ENCODE measurements around the gene CASP7. TPM values are rescaled to one million over a fixed set of nuclear protein-coding genes. Genes with fewer than 3 reads are reported as not detected.

The CASP7 gene
- polyA plus RNA-seq, 3 donors, result 15.8 to 25.8 (median 16.3) TPM

DNA sequence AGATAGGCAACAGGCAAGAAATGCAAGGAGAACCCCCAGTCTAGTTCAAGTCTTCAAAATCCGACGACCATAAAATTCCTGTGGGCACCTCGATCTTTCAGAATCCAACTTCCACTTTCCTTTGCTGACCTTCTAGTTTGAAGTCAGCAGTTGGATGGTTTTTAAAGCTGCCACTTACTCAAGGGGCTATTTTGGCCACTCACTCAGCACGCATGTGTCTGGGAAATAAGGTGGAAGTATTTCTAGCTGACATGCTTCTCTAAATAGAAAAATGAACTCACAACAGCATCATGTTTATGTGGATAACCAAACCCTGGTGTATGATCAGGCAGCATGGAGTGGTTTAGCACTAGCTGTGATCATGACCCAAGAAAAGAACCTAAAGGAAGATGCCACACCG, 15.8 kb upstream of the CASP7 start, which contains the start of gene NRAP:
NRAP (minus strand) TSS at position 134 of the 400 bp plus-strand sequence. CDS start 159 bp downstream, outside the sequence.
- 85 to 93% (median 90%) methylated on average over 5 of the region's 5 CpGs for WGBS, 3 donors
- no peak within 1 kb of the TSS for H3K27ac ChIP-seq (ENCODE audit: low read depth, low read length)

DNA sequence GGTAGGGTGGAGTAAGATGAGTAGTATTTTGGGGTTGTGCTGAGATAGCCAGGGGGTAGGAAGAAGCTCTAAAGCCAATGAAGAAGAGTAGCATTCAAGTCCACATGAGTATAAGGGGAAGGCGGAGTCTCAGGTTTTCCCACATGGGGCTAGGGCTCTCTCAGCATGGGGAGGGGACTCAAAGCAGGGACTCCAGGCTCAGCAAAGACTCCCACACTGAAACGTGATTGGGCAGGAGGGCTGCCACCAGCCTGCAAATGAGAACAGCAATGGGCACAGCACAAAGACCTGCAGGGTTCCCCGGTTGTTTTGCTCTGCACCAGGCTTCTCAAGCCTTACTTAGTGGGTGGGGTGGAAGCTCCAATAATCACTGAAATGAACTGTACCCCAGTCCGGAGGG, 14.4 kb upstream of the CASP7 start:
- H3K27ac ChIP-seq (ENCODE audit: low read depth, low read length), result no peak overlapping the region
- WGBS, 3 donors, result 77 to 87% (median 85%) methylated on average over 4 of the region's 4 CpGs

DNA sequence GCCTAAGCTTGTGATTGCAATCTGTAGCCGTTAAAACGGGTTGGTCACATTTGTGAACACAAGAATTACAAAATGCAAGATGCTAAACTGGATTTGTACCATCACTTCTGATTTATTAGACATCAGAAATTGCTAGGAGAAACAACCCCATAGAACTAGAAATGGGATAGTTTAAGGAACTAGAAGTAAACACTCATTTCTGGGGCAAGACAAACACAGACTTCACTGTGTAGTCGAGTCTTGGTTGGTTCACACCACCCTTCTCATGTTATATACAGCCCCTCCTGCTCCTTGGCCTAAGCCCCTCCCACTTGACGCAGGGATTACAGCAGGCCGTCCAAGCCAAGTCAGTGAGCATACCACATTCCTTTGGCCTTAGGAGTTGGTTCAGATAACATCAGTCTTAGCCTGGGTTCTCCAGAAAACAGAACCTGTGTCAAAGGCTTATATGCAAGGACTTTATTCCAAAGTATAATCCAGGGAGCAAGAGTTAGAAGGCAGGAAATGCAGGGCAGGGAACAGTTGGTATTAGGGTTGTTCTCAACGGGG, 13.8 kb upstream of the CASP7 start:
- no peak overlapping the region for H3K27ac ChIP-seq (ENCODE audit: low read depth, low read length)
- 67 to 68% (median 67%) methylated on average over 6 of the region's 6 CpGs for WGBS, 3 donors

DNA sequence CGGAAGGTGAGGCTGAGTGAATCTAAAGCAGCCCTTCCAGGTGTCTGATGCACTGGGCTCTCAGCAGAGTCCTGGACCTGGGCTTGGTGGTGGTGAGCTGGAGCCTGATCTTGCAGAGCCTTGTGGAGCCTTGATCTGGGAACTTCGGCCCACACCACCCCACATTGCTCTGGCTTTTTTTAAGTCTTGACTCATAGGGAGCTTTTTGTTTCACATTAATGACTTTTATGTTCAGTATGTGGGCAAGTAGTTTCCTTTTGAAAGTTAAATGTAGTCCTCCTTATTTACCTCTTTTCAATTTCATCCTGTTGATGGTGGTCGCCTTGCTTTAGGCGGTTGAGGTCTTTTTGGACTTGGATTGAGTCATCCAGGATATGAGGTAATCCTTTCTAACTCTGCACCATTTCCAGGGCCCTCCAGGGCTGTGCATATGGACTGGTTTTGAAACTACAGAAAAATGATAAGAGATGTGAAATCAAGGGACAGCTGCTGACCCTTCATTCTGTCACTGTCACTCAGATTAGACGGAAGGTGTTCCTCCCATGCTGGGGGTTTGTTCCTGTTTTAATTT, 12.9 kb upstream of the CASP7 start:
- WGBS, 3 donors, result 31 to 59% (median 52%) methylated on average over 5 of the region's 5 CpGs

DNA sequence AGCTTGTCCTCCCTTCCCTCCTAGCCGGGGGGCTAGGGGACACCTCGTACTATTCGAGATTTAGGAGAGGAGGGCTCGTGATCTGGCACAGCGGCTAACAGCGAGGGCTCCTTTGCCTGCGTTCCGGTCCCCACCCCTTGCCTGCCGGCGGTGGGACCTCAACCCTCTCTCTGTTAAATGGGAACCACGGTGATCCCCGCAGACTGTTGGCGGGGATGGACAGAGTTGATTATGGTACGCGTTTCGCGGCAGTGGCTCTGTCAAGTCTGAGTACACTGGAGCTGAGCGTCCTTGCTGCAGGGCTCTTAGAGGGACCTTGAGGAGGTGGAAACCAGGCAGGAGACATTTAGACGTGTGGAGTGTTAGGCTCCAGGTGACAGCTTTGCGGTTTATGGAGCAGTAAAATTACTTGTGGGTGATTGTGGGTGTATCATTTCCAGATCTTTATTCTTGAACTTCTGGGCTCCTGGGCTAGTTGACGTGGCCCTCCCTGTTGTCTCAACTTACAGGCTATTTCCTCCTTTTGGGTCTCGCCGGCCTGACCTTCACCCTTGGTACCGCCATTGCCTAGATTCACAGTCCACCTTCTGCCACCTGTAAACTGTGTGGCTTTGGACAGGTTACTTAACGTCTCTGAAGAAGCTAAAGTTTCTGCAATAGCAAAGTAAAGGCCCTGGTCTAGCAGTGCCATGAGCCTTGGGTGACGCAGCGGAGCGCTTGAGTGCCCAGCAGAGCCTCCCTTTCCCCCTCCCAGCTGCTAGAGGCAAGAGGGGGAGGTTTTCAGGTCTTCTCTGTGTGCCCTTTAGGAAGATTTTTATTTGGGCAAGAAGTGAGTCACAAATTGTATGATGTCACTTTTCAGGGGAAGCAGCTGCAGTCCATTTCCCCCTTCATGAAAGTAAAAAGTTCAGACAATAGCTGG, 739 bp downstream of the CASP7 start:
- 1 to 4% (median 3%) methylated on average over 27 to 28 of the region's 28 CpGs for WGBS, 3 donors

More for the DNA sequence above, 12.9 kb upstream of the CASP7 start:
- H3K27ac ChIP-seq (ENCODE audit: low read depth, low read length), result no peak overlapping the region

DNA sequence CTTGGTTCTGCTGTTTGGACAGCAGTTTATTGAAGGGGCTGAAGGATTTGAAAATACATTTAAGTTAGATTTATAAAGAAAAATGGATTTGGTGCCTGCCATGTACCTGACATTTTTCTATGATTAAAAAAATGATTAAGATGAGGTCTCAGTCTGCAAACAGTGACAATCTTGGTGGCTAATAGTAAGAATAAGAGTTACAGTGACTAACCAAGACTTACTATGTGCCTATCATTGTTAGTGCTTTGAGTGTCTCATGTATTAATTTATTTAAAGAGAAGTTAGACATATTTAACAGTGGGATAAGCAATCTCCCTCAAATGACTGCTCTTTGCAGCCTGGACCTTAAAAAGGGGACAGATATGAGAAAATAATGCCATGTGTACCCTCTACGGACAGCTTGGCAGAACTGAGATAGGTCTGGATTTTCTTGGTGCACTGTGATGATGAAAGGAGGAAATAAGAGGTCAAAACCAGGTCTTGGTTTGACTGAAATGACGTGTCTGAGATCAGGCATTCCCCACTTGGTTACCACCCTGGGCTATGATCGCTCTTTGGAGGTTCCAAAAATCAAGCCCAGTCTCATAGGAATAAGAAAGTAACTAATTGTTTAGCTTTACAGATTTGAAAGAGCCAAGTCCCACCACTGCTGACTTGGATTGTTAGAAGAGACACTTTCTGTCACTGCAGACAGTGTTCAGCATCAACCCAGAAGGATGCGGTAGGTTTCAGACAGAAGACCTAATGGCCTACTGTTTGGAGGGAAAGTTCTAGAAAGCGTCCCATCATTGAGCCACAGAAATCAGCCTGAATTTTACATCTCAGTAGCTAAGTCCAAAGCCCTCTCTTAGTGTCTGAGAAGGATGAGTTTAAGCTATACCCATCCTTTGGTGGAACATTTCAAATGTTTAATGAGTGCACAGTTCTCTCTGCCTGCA, 2.1 kb downstream of the CASP7 start:
- 61 to 87% (median 68%) methylated on average over 5 of the region's 5 CpGs for WGBS, 3 donors
- H3K27ac ChIP-seq (ENCODE audit: low read depth, low read length), result no peak overlapping the region

More for the DNA sequence above, 739 bp downstream of the CASP7 start:
- peak overlapping the region; percentile 92 for H3K27ac ChIP-seq (ENCODE audit: low read depth, low read length)

DNA sequence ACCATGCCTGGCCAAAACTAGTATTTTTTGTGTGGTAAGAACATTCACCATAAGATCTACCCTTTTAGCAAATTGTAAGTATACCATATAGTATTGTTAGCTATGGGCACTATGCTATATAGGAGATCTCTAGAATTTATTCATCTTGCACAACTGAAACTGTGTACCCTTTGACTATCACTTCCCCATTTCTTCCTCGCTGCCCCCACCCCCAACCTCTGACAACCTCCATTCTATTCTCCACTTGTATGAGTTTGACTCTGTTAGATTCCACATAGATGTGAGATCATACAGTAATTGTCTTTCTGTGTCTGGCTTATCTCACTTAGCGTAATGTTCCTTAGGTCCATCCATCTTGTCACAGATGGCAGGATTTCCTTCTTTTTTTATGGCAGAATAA, 3.6 kb downstream of the CASP7 start:
- H3K27ac ChIP-seq (ENCODE audit: low read depth, low read length), result no peak overlapping the region
- WGBS, 3 donors, result 75 to 96% (median 85%) methylated on average over 2 of the region's 2 CpGs

DNA sequence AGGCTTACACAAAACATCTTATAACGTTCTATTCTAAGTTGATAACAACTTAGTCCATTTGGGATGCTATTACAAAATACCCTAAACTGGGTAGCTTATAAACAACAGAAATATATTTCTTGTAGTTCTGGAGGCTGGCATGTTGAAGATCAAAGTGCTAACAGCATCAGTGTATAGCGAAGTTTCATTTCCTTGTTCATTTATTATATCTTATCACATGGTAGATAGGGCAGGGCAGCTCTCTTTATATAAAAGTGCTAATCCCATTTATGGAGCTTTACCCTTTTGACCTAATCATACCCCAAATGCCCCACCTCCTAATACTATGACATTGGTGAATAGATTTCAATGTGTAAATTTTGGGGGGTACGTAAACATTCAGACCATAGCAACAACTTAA, 6.3 kb downstream of the CASP7 start:
- 78 to 95% (median 87%) methylated on average over 3 of the region's 3 CpGs for WGBS, 3 donors
- no peak overlapping the region for H3K27ac ChIP-seq (ENCODE audit: low read depth, low read length)

DNA sequence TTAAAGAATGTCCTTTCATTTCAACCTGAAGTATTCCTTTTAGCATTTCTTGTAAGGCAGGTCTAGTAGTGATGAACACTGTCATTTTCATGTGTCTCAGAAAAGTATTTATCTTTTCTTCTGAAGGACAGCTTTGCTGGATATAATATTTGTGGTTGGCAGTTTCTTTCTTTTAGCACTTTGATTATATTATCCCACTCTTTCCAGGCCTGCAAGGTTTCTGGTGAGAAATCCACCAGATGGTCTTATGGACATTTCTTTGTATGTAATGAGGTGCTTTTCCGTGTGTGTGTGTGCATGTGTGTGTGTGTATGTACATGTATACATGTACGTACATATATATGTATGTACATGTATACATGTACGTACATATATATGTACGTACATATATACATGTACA, 7.3 kb downstream of the CASP7 start:
- H3K27ac ChIP-seq (ENCODE audit: low read depth, low read length), result no peak overlapping the region
- WGBS, 3 donors, result 89 to 98% (median 95%) methylated on average over 4 of the region's 4 CpGs

DNA sequence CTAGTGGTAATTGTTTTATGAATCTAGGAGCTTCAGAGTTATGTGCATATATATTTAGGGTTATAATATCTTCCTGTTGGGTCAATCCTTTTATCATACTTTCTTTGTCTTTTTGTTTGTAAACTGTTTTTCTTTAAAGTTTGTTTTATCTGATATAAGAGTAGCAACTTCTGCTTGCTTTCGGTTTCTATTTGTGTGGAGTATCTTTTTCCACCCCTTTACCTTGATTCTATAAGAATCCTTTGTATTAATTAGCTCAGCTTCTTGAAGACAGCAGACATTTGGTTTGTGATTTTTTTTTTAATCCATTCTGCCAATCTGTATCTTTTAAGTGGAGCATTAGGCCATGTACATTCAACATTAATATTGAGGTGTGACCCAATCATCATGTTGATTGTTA, 9.3 kb downstream of the CASP7 start:
- H3K27ac ChIP-seq (ENCODE audit: low read depth, low read length), result no peak overlapping the region
- 79 to 93% (median 88%) methylated on average over 1 of the region's 1 CpG for WGBS, 3 donors

DNA sequence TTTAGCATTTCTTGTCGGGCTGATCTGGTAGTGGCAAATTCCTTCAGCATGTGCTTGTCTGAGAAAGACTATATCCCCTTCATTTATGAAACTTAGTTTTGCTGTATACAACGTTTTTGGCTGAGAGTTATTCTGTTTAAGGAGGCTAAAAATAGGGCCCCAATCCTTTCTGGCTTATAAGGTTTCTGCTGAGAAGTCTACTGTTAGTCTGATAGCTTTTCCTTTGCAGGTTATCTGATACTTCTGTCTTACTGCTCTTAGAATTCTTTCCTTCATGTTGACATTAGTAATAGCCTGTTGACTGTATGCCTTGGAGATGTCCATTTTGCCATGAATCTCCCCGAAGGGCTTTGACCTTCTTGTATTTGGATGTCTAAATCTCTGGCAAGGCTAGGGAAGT, 9.9 kb downstream of the CASP7 start:
- no peak overlapping the region for H3K27ac ChIP-seq (ENCODE audit: low read depth, low read length)
- WGBS, 3 donors, result 64 to 79% (median 73%) methylated on average over 3 of the region's 3 CpGs

DNA sequence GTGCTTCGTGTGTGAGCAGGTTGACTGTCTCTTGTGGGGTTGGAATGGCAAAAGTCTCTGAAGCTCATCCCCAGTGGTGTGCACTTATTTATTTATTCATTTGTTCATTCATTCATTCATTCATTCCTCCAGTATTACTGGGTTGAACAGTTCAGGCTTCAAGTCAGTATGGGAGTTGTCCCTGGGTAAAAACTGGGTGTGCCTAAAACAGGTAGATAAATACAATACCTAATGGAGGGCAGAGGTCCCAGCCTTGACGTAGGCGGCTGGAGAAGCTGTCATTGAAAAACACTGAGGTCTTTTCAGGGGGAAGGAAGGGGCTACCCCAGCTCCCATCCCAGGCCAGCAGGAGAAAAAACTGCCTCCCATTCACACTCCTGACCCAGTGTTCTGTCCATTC, 11.0 kb downstream of the CASP7 start:
- 61 to 64% (median 63%) methylated on average over 3 of the region's 3 CpGs for WGBS, 3 donors

DNA sequence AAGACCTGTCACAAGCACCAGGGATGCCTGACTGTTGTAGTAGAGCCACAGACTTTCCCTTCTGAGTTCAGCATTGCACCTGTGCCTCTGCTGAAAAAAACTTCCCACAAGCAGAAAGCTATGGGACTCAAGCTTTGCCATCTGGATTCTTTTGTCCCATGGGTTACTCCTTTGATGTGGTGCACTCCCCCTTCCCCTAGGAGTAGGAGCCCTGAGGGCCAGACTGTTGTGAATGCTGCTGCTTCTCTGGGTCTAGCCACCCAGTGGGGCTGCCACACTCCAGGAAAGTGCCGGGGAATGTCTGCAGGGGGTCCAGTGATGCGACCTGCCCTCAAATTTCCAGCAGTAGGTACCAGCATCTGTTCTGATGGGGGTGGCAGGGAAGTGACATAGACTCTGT, 11.7 kb downstream of the CASP7 start:
- WGBS, 3 donors, result 64 to 97% (median 95%) methylated on average over 2 of the region's 2 CpGs
- H3K27ac ChIP-seq (ENCODE audit: low read depth, low read length), result no peak overlapping the region

More for the DNA sequence above, 11.0 kb downstream of the CASP7 start:
- no peak overlapping the region for H3K27ac ChIP-seq (ENCODE audit: low read depth, low read length)

DNA sequence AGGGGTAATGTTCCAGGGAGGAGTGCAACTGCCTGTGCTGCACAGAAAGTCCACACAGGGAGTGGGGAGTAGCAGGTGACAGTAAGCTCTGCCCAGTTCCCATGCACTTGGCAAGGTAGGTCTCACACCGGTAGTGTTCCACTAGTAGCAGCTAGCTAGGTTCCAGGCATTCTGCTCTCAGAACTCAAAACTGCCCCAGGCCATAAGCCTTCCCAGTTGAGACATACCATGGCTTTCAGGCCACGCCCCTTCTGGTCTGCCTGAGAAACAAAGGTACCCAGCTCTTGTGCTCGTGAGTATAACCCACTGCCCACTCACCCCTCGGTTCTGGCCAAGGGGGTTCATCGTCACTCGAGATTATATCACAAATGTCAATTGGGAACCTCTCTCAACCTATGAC, 12.6 kb downstream of the CASP7 start:
- 88 to 97% (median 97%) methylated on average over 6 of the region's 6 CpGs for WGBS, 3 donors
- no peak overlapping the region for H3K27ac ChIP-seq (ENCODE audit: low read depth, low read length)

DNA sequence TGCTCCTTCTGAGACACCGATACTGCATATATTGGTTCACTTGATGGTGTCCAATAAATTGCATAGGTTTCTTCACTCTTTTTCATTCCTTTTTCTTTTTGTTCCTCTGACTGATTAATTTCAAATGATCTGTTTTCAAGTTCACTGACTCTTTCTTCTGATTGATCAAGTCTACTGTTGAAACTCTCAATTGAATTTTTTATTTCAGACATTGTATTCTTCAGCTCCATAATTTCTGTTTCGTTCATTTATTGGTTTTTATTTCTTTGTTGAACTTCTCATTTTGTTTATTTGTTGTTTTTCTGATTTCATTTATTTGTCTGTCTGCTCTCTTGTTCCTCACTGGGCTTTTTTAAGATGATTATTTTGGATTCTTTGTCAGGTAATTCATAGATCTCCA, 13.6 kb downstream of the CASP7 start:
- 93 to 99% (median 96%) methylated on average over 2 of the region's 2 CpGs for WGBS, 3 donors
- no peak overlapping the region for H3K27ac ChIP-seq (ENCODE audit: low read depth, low read length)

DNA sequence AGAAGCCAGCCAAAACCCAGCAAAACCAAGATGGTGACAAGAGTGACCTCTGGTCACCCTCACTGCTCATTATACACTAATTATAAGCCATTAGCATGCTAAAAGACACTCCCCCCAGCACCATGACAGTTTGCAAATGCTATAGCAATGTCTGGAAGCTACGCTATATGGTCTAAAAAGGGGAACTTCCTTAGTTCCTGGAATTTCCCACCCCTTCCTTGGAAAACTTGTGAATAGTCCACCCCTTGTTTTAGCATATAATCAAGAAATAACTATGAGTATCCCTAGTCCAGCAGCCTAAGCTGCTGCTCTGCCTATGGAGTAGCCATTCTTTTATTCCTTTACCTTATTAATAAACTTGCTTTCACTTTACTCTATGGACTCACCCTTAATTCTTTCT, 16.0 kb downstream of the CASP7 start:
- 88 to 100% (median 90%) methylated on average over 1 of the region's 1 CpG for WGBS, 3 donors
- no peak overlapping the region for H3K27ac ChIP-seq (ENCODE audit: low read depth, low read length)

DNA sequence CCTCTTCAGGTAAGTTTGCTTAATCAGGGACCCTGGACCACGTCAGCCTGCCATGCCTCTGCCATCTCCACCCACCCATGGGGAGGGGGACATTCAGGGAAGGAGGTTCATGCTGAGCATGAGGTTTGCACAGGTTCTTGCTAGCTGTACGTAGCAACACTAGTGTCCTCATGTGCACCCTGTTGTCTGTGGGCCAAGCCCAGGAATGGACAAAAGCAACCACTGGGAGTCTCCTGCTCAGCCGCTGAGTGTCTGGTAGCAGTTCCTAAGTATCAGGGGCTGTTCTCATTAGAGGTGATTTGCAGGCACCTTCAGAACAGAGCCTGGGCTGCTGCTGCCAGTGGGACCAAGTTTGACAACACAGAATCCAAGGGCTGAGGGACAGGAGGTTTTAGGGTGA, 17.9 kb downstream of the CASP7 start:
- WGBS, 3 donors, result 79 to 94% (median 93%) methylated on average over 3 of the region's 3 CpGs
- H3K27ac ChIP-seq (ENCODE audit: low read depth, low read length), result no peak overlapping the region

DNA sequence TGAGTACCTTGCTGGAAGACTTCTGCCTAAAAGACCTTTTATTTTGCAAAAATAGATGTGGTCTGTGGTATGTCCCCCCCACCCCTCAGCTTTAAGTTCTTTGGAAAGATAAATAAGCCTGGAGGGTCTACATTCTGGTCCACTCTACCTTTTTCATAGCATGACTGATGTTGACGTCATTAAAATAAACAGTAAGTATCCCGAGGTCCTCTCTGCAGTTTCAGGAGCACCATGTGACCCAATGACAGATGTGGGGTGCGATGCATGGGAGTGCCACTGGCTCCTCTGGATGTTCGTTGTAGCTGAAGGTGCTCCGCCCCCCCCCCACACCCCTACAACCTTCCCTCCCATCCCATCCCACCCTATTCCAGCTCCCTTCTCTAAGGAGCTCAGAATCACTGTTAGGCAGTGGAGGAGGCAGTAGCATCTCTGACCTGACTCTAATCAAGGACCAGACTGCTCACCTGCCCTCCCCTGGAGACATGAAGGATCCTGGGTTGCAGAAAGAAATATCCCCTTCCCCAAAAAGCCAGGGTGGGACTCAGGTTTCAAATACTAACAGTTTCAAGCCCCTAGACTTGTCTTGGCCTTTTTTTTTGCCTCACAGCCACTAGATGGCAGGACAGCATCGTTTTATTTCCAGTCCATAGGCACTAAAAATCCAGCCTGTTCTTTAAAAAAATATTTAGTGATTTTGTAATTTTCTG, 25.1 kb downstream of the CASP7 start:
- 53 to 62% (median 62%) methylated on average over 6 of the region's 6 CpGs for WGBS, 3 donors
- no peak overlapping the region for H3K27ac ChIP-seq (ENCODE audit: low read depth, low read length)
